Fibroblast of the aortic adventitia (primary cell): ENCODE results near the gene SLC6A19. TPM values are rescaled to one million over a fixed set of nuclear protein-coding genes. Genes with fewer than 3 reads are reported as not detected.

ENCODE experiments used
- DNase-seq: peaks from one replicate; pipeline ENCODE4 v3.0.0-alpha.2; 2010; ENCODE audit warnings: low read depth
- H3K4me3 ChIP-seq: 2 replicates; pipeline ENCODE4 v1.5.1; 2011; ENCODE audit warnings: low read depth, mild to moderate bottlenecking, control low read depth, low read length, moderate library complexity
- total RNA-seq: library from RNA; depleted of rRNA; stranded (reverse); fragments of >200 nt; gene quantifications from 2 replicates; pipeline ENCODE4 v1.2.3, GENCODE V29; 2012; ENCODE audit warnings: low replicate concordance
- TF ChIP-seq, protein P1 (sequence below): IDR thresholded peaks from 2 replicates; pipeline ENCODE4 v1.5.1; 2011; ENCODE audit warnings: mild to moderate bottlenecking, low read length, control low read depth, inconsistent platforms; ENCODE audit not compliant: insufficient read depth

The SLC6A19 gene
- total RNA-seq, 1 donor: not detected

GRCh38 chr5:1235379-1235778 is 34.0 kb downstream of the SLC6A19 start:
- H3K4me3 ChIP-seq: no peak overlapping the region
- TF ChIP-seq, protein P1, sequence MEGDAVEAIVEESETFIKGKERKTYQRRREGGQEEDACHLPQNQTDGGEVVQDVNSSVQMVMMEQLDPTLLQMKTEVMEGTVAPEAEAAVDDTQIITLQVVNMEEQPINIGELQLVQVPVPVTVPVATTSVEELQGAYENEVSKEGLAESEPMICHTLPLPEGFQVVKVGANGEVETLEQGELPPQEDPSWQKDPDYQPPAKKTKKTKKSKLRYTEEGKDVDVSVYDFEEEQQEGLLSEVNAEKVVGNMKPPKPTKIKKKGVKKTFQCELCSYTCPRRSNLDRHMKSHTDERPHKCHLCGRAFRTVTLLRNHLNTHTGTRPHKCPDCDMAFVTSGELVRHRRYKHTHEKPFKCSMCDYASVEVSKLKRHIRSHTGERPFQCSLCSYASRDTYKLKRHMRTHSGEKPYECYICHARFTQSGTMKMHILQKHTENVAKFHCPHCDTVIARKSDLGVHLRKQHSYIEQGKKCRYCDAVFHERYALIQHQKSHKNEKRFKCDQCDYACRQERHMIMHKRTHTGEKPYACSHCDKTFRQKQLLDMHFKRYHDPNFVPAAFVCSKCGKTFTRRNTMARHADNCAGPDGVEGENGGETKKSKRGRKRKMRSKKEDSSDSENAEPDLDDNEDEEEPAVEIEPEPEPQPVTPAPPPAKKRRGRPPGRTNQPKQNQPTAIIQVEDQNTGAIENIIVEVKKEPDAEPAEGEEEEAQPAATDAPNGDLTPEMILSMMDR: no peak
- DNase-seq: no peak

GRCh38 chr5:1235838-1236237 is 34.4 kb downstream of the SLC6A19 start:
- no peak overlapping the region for H3K4me3 ChIP-seq
- DNase-seq: no peak
- TF ChIP-seq, protein P1: no peak

- TF ChIP-seq, protein P1: no peak
- no peak for DNase-seq
- H3K4me3 ChIP-seq: no peak overlapping the region
Measured at GRCh38 chr5:1239505-1240251, 38.3 kb downstream of the SLC6A19 start.

GRCh38 chr5:1240496-1241260 is 39.3 kb downstream of the SLC6A19 start:
- no peak for DNase-seq
- H3K4me3 ChIP-seq: no peak overlapping the region
- TF ChIP-seq, protein P1: no peak

DNA sequence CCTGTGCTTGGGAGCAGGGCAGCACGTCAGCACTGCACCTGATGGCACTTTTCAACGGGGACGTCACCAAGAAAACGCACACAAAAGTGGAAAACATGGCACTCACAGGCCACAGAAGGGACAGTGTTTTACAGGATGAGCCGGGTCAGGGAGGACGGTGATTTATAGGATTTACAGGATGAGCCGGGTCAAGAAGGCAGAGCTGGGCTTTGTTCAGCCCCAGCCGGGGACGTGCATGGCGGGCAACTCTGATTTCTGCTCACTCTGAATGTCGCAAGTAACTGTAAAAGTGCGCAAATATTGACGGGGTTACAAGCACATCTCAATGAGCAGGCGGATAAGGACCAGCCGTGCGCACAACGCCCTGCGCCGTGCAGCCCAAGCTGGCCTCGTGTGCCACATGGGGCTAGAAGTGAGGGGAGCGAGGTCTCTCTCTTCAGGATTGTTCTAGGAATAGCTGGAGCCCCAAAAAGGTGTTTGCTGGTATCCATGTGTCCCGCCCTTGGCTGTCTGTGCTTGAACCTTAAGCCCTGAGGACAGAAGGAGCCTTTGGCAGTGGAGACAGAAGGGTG is 40.2 kb downstream of the SLC6A19 start:
- no peak for DNase-seq
- no peak overlapping the region for H3K4me3 ChIP-seq
- TF ChIP-seq, protein P1: no peak

GRCh38 chr5:1242733-1243486 is 41.5 kb downstream of the SLC6A19 start:
- no peak for DNase-seq
- no peak overlapping the region for H3K4me3 ChIP-seq
- TF ChIP-seq, protein P1: no peak
